ENCODE measurements around the gene IRX5. TPM values are rescaled to one million over a fixed set of nuclear protein-coding genes. Genes with fewer than 3 reads are reported as not detected.

Gene IRX5
- total RNA-seq, 1 donor from 2014 or later, result 0.34 TPM

DNA sequence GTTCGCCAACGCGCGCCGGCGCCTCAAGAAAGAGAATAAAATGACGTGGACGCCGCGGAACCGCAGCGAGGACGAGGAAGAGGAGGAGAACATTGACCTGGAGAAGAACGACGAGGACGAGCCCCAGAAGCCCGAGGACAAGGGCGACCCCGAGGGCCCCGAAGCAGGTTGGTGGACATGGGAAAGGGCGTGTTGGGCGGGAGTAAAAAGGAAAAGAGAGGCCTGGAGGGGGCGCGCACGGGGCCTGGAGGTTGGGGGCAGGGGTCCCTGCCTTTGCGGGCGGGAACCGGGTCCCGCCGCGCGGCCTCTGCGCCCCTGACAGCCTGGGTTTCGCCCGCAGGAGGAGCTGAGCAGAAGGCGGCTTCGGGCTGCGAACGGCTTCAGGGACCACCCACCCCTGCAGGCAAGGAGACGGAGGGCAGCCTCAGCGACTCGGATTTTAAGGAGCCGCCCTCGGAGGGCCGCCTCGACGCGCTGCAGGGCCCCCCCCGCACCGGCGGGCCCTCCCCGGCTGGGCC, 2.1 kb downstream of the IRX5 start:
- Mint-ChIP-seq H3K9me3 (peaks cover 12% of the 10 kb centered on the region), H3K4me3 (ENCODE audit: low read depth) (no peak overlapping the region), H3K27me3 (ENCODE audit: low read depth) (peaks cover 72% of the 10 kb centered on the region), H3K36me3 (ENCODE audit: low read depth) (peaks cover 14% of the 10 kb centered on the region), H3K27ac (peak overlapping the region; percentile 28), H3K4me1 (ENCODE audit: low read depth) (peaks cover 20% of the 10 kb centered on the region)
- intact Hi-C loops (cut with micrococcal nuclease), result loop anchor here (10.0 kb wide), 2 partner anchors 1158 to 1378 kb away; no protein-coding TSS in a partner anchor
- DNase-seq (ENCODE audit: low spot score), result no peak

DNA sequence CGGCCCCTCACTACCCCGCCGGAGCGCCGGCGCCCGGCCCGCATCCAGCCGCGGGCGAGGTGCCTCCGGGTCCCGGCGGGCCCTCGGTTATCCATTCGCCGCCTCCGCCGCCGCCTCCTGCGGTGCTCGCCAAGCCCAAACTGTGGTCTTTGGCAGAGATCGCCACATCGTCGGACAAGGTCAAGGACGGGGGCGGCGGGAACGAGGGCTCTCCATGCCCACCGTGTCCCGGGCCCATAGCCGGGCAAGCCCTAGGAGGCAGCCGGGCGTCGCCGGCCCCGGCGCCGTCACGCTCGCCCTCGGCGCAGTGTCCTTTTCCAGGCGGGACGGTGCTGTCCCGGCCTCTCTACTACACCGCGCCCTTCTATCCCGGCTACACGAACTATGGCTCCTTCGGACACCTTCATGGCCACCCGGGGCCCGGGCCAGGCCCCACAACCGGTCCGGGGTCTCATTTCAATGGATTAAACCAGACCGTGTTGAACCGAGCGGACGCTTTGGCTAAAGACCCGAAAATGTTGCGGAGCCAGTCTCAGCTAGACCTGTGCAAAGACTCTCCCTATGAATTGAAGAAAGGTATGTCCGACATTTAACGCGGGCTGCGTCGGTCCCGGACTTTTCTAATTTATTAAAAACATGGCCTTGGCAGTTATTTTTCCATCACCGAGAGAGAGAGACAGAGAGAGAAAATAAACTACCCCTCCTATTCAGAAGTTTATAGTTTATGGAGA, 2.8 kb downstream of the IRX5 start:
- intact Hi-C loops (cut with micrococcal nuclease), result loop anchor here (10.0 kb wide), 2 partner anchors 1159 to 1379 kb away; no protein-coding TSS in a partner anchor
- H3K4me1 Mint-ChIP-seq (ENCODE audit: low read depth), result peaks cover 16% of the 10 kb centered on the region
- H3K27me3 Mint-ChIP-seq (ENCODE audit: low read depth), result peaks cover 72% of the 10 kb centered on the region
- peaks cover 14% of the 10 kb centered on the region for H3K36me3 Mint-ChIP-seq (ENCODE audit: low read depth)
- H3K4me3 Mint-ChIP-seq (ENCODE audit: low read depth), result no peak overlapping the region
- no peak for DNase-seq (ENCODE audit: low spot score)
- H3K9me3 Mint-ChIP-seq, result peaks cover 9% of the 10 kb centered on the region
- peak overlapping the region; percentile 11 for H3K27ac Mint-ChIP-seq

DNA sequence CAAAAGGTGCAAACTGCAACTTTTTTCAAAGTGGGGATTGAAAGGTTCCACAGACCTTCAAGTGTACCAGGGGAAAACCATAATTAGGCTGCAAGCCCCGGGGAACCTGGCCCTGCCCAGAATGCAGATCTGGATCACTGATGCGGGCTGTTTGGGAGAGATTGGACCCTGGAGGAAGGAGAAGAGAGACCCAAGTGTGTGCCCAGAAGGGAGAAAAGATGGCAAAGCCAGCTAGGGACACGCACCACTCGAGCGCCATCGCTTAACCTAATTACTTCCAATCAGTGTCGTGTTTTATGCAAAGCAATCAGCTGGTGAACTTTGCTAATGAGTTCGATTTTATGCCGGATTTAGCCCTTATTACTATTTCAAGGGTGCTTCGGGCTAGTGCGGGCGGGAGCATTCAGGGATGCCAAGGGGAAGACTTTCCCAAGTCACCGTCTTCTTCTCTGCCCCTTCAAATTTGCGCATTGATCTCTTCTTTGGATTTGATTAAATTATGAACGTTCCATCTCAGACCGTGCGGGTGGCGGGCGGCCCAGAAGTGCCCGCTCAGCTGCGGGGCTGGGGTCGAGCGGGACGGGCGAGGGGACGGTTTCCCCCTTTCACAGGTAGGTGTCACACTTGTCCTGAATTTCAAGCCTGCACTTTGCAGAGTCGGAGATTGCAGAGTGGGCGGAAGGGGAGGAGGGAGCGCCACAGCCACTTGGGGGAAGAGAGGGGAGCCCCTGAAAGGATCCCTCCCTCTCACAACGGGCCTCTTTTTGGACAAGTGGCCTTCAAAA, 4.0 kb downstream of the IRX5 start:
- Mint-ChIP-seq H3K9me3 (peaks cover 5% of the 10 kb centered on the region), H3K27me3 (ENCODE audit: low read depth) (peaks cover 75% of the 10 kb centered on the region), H3K27ac (no peak overlapping the region), H3K36me3 (ENCODE audit: low read depth) (peaks cover 11% of the 10 kb centered on the region), H3K4me1 (ENCODE audit: low read depth) (peaks cover 10% of the 10 kb centered on the region), H3K4me3 (ENCODE audit: low read depth) (no peak overlapping the region)
- intact Hi-C loops (cut with micrococcal nuclease), result loop anchor here (1.0 to 10.0 kb wide), 4 partner anchors 648 to 1380 kb away; partner anchors contain the start of genes GNAO1 and IRX3
- no peak for DNase-seq (ENCODE audit: low spot score)

DNA sequence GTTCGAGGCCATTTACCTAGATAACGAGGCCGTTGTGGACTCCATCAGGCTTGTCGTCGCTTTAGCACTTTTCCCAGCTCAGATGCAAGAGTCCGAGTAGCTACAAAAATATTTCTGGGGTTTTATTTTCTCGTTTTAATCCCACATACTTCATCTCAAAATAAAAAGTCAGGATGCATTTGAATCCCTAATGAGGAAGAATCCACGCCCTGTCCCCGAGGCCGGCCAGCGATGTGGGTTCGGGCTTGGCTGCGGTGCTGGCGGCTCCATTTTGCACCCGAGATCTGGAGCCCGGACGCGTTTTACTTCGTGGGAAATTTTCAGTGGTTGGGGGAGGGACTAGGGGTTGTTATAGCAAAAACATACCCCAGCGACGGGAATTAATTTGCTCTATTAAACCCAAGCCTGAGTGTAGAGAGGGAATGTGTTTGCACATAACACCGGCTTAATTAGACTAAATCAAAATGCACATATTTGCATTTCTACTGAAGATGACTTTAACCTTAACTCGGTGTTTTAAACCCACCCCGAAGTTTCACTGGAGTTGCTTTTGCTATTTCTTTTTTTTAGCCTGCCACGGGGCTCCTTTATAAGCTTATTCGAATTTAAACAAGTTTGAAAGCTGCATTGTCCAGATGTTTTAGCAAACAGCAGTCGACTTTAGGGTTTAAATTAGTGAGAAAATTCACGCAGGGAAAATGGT, 4.8 kb downstream of the IRX5 start:
- H3K27ac Mint-ChIP-seq, result no peak overlapping the region
- peaks cover 4% of the 10 kb centered on the region for H3K9me3 Mint-ChIP-seq
- peaks cover 10% of the 10 kb centered on the region for H3K36me3 Mint-ChIP-seq (ENCODE audit: low read depth)
- no peak for DNase-seq (ENCODE audit: low spot score)
- peaks cover 76% of the 10 kb centered on the region for H3K27me3 Mint-ChIP-seq (ENCODE audit: low read depth)
- H3K4me3 Mint-ChIP-seq (ENCODE audit: low read depth), result no peak overlapping the region
- intact Hi-C loops (cut with micrococcal nuclease), result loop anchor here (1.0 to 10.0 kb wide), 4 partner anchors 649 to 1381 kb away; partner anchors contain the start of genes GNAO1 and IRX3
- H3K4me1 Mint-ChIP-seq (ENCODE audit: low read depth), result peaks cover 7% of the 10 kb centered on the region

DNA sequence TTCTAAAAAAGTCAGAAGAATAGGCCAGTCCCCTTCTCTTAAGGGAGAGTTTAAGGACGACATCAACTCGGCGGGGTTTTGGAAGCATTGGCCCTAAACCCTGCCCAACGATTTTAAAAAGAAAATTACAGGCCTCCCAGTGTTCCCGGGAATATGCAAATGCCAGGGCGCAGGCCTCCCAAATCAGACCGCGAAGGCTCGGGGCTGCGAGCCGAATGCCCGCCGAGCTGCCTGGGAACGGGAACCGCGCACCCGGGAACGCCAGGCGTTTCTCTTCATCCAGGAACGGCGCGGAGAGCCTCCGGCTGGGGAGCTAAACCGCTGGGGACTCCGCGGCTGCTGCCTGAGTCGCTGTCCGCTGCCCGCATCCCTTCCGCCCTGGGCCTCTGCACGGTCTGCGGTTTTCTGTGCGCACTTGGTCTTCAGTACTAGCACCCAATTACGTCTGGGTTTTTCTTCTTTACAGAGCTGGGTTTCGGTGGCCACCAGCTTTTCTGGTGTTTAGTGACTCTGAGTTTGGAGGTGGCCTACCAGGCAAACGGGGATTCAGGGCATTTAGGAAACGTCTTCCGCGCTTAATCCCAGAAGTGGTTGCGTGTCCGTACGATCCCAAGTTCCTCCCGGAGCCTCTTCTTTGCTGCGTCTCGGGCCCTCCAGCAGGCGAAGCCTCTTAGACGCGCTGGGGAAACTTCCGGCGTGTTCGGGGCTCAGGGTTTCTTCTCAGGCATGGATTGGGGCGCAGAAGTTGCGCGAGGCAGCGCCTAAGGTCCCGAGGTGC, 5.7 kb downstream of the IRX5 start:
- peak overlapping the region; percentile 15 for H3K4me3 Mint-ChIP-seq (ENCODE audit: low read depth)
- DNase-seq (ENCODE audit: low spot score), result no peak
- peak overlapping the region; percentile 30 for H3K27ac Mint-ChIP-seq
- peaks cover 7% of the 10 kb centered on the region for H3K4me1 Mint-ChIP-seq (ENCODE audit: low read depth)
- peaks cover 81% of the 10 kb centered on the region for H3K27me3 Mint-ChIP-seq (ENCODE audit: low read depth)
- peaks cover 4% of the 10 kb centered on the region for H3K9me3 Mint-ChIP-seq
- peaks cover 10% of the 10 kb centered on the region for H3K36me3 Mint-ChIP-seq (ENCODE audit: low read depth)
- intact Hi-C loops (cut with micrococcal nuclease), result loop anchor here (2.0 to 10.0 kb wide), 4 partner anchors 396 to 1382 kb away; partner anchors contain the start of gene GNAO1

DNA sequence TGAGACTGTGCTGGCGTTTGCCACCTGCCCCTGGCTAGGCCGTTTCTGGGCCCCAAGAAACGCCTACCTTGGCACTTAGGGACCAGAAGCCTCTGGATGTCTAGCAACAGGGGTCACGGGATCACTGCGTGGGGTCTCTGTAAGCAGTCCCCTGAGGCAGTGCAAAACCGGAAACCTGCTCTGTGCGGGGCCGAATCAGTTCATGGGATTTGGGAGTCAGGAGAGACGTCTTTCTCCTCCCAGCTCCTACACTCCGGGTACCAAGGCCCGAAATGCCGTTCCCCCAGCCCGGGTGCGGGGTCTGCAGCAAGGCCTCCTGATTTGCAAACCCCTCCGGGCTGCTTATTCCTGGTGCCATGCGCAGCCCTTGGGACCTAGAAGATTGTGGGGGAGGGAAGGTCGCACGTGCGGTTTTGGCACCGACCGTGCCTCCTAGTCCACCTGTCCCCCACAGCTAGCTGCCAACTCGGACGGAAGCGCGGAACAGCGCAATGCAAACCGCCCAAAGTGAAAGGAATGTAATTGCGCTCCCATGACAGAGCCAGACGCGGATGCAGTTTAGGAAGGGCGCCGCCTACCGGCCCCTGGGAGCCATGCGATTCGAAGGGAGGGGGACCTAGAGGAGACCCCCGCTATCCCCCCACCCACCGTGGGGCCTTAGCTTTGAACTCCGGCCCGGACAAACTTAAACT, 6.5 kb downstream of the IRX5 start:
- Mint-ChIP-seq H3K27me3 (ENCODE audit: low read depth) (peaks cover 81% of the 10 kb centered on the region), H3K4me3 (ENCODE audit: low read depth) (peak overlapping the region; percentile 21), H3K27ac (no peak overlapping the region), H3K4me1 (ENCODE audit: low read depth) (peaks cover 4% of the 10 kb centered on the region), H3K9me3 (peaks cover 4% of the 10 kb centered on the region), H3K36me3 (ENCODE audit: low read depth) (peaks cover 7% of the 10 kb centered on the region)
- intact Hi-C loops (cut with micrococcal nuclease), result loop anchor here (2.0 to 10.0 kb wide), 4 partner anchors 396 to 1382 kb away; partner anchors contain the start of gene GNAO1
- DNase-seq (ENCODE audit: low spot score), result no peak

DNA sequence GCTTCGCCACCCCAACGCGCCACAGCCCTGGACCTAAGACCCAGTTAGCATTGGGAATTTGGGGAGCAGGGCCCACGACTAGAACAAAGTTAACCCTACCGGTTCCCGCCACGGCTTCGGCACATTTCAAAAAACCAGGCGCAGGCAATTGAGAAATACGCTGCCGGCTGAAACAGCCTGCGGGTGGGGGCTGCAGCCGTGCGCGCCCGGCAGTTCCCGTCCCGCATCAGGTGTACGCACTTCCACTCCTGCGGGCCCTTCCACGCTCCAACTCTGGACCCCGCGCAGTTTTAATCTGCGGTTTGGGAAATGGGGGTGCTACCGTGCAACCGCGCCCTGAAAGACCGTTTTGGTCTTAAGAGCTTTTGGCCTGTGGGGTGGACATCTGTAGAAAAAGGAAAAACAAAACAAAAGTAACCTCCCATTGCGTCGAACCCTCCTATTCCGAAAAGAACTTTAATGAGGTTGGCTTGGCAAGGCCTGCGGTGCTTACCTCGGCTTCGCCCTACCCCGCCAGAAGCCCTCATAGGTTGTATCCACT, 7.1 kb downstream of the IRX5 start:
- Mint-ChIP-seq H3K27me3 (ENCODE audit: low read depth) (peaks cover 80% of the 10 kb centered on the region), H3K27ac (no peak overlapping the region), H3K9me3 (peaks cover 4% of the 10 kb centered on the region), H3K4me1 (ENCODE audit: low read depth) (peaks cover 4% of the 10 kb centered on the region), H3K4me3 (ENCODE audit: low read depth) (peak overlapping the region; percentile 21), H3K36me3 (ENCODE audit: low read depth) (peaks cover 3% of the 10 kb centered on the region)
- DNase-seq (ENCODE audit: low spot score), result no peak
- intact Hi-C loops (cut with micrococcal nuclease), result loop anchor here (2.0 to 10.0 kb wide), 4 partner anchors 395 to 1383 kb away; partner anchors contain the start of gene GNAO1

DNA sequence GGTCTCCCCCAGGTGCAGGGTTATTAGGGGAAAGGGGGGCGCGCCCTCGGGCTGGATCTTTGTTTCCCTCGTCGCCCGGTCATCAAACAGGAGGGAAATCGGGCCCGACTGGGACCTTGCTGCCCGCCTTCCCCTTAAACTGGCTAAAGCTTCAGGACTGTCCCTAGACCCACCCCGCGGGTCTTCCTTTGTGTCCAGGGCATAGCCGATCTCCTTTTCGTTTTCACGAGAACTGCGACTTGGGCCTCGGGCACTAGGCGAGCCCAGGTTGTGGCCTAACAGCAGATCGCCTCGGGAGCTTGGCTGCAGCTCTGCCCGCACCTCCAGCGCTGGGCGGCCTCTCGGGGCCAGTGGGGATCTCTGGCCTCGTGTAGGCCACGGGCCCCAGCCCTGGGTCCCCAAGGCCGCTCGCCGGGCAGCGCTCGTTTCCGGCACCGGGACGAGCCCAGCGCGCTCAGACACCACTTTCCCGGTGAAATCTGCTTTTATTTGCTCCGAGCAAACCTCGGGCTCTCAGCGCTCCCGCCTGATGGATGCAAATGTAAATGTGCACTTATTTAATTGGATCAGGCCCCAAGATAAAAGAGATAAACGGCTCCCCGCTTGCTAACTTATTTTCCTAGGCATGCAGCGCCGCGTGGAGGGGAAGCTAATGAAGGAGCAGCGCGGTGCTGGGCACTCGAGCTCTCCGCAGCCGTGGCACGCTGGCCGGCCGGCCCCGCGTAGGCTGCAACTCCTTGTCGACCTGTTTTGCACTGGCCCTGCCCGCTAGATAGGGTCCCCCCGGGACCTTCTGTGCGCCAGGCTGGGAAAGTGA, 7.8 kb downstream of the IRX5 start:
- H3K27me3 Mint-ChIP-seq (ENCODE audit: low read depth), result peaks cover 80% of the 10 kb centered on the region
- H3K4me3 Mint-ChIP-seq (ENCODE audit: low read depth), result no peak overlapping the region
- peaks cover 4% of the 10 kb centered on the region for H3K4me1 Mint-ChIP-seq (ENCODE audit: low read depth)
- DNase-seq (ENCODE audit: low spot score), result no peak
- no peak overlapping the region for H3K27ac Mint-ChIP-seq
- peaks cover 3% of the 10 kb centered on the region for H3K36me3 Mint-ChIP-seq (ENCODE audit: low read depth)
- intact Hi-C loops (cut with micrococcal nuclease), result loop anchor here (5.0 to 10.0 kb wide), 3 partner anchors 1164 to 1384 kb away; partner anchors contain the start of gene GNAO1
- H3K9me3 Mint-ChIP-seq, result peaks cover 4% of the 10 kb centered on the region

DNA sequence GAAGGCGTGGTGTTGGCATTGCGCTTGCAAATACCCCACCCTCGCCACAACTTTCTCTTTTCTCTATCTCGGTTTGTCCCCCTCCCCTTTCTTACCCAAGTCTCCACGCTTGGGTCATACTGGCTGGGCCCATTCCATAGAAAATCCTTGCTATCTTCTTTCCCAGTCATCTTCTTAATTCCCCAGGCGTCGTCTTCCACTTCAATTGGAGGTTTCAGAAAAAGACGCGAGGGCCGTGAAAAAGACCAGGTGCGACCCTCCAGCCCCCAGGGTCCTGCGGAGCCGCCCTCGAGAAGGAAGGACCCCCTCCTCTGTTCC, 8.3 kb downstream of the IRX5 start:
- DNase-seq (ENCODE audit: low spot score), result no peak
- peaks cover 4% of the 10 kb centered on the region for H3K4me1 Mint-ChIP-seq (ENCODE audit: low read depth)
- no peak overlapping the region for H3K27ac Mint-ChIP-seq
- no peaks in the 10 kb centered on the region for H3K9me3 Mint-ChIP-seq
- H3K4me3 Mint-ChIP-seq (ENCODE audit: low read depth), result no peak overlapping the region
- H3K36me3 Mint-ChIP-seq (ENCODE audit: low read depth), result no peaks in the 10 kb centered on the region
- intact Hi-C loops (cut with micrococcal nuclease), result loop anchor here (5.0 to 10.0 kb wide), 3 partner anchors 1164 to 1384 kb away; partner anchors contain the start of gene GNAO1
- H3K27me3 Mint-ChIP-seq (ENCODE audit: low read depth), result peaks cover 76% of the 10 kb centered on the region

DNA sequence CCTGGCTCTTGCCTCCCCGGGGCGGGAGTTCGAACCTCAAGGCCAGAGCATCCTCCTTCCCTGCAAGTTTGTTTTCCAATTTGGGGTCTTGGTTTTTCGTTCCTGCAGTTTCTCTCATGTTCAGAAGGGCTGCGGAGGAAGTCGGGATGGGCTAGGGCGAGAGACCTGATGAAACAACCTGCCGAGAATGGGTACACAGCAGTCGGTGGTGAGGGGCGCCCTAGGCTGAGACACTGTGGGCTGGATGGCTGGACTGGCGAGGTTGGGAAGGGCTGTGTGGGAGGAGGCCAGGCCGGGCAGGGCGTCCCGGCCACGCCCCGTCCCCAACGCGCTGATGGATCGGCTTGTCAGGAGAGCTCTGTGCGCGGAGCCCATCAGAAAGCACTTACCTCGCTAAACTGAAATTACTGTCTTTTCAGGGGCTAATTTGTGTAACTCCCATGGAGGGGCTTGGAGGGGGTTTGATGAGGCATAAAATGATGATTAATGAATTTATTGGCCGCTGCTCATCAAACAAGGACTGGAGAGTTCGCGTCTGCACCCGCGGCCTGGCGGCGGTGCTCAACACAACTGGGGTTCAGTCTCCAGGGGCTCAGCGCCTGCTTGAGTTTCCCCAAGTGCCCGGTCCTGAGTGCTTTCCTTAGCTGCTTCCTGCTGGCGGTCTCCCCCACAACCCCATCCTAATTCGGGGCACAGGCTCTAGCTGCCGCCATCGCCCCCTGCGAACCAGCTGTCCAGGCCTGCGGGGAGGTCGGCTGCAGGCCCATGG, 9.0 kb downstream of the IRX5 start:
- no peak for DNase-seq (ENCODE audit: low spot score)
- H3K27ac Mint-ChIP-seq, result no peak overlapping the region
- peaks cover 71% of the 10 kb centered on the region for H3K27me3 Mint-ChIP-seq (ENCODE audit: low read depth)
- H3K9me3 Mint-ChIP-seq, result no peaks in the 10 kb centered on the region
- H3K36me3 Mint-ChIP-seq (ENCODE audit: low read depth), result no peaks in the 10 kb centered on the region
- H3K4me3 Mint-ChIP-seq (ENCODE audit: low read depth), result no peak overlapping the region
- H3K4me1 Mint-ChIP-seq (ENCODE audit: low read depth), result peaks cover 4% of the 10 kb centered on the region
- intact Hi-C loops (cut with micrococcal nuclease), result loop anchor here (5.0 to 10.0 kb wide), 3 partner anchors 1165 to 1385 kb away; partner anchors contain the start of gene GNAO1

Measured in activated T-helper 2 cell treated with anti-CD3 and anti-CD28 coated beads, Interferon-gamma antibody, Interleukin-2, Interleukin-4, amounts not matched to agents 10 μg/mL and 5 μg/mL and 100 μg/mL, durations not matched to agents 14 hours and 24 hours and 36 hours (primary cell).